PC-9 (cell line): ENCODE measurements around the gene NACC2.

Experiments used
- CTCF ChIP-seq: fragments of 200-600 bp; sonication (generic); conservative IDR thresholded peaks from 2 replicates; pipeline ENCODE4 v1.6.1; 2017; ENCODE audit warnings: mixed run types, antibody characterized with exemption, mild to moderate bottlenecking, moderate library complexity
- EZH2 ChIP-seq: fragments of 200-600 bp; sonication (generic); IDR thresholded peaks from 2 replicates; pipeline ENCODE4 v1.8.0; 2017; ENCODE audit warnings: antibody characterized with exemption, low read depth

- no peak for TF ChIP-seq CTCF
- TF ChIP-seq EZH2: no peak
These were observed 47.3 kb upstream of the NACC2 start for GRCh38 chr9:136142414-136142796.
